CD4-positive, CD25-positive, alpha-beta regulatory T cell (primary cell): Measurements from ENCODE around the gene KCNE4. TPM values are rescaled to one million over a fixed set of nuclear protein-coding genes. Genes with fewer than 3 reads are reported as not detected.

Experiments used
- ATAC-seq, 2 donors: fragments of 150-1000 bp; cut with Tn5 transposase; one replicate each; pipeline ENCODE4 v1.10.0; 2021; ENCODE audit warnings: low read depth in 2 of 2, moderate number of reproducible peaks in 2 of 2, moderate library complexity in 1 of 2
- DNase-seq, 3 donors: peaks; one replicate each; pipeline versions ENCODE4 v3.0.0 to v3.0.0-alpha.2; 2012 to 2022; ENCODE audit warnings: mixed read lengths in 1 of 3
- H3K27ac ChIP-seq: one replicate; pipeline ENCODE4 v1.7.0; 2013; ENCODE audit warnings: mild to moderate bottlenecking, low read length; ENCODE audit not compliant: insufficient read depth, poor library complexity, severe bottlenecking
- H3K27me3 ChIP-seq: one replicate; pipeline ENCODE4 v1.7.0; 2013; ENCODE audit warnings: low read length; ENCODE audit not compliant: control insufficient read depth, insufficient read depth
- H3K36me3 ChIP-seq: one replicate; pipeline ENCODE4 v1.7.0; 2013; ENCODE audit warnings: mild to moderate bottlenecking, low read length, moderate library complexity; ENCODE audit not compliant: control insufficient read depth, insufficient read depth
- H3K4me1 ChIP-seq: 2 replicates; pipeline ENCODE4 v1.7.0; 2013; ENCODE audit warnings: mild to moderate bottlenecking, low read length; ENCODE audit not compliant: insufficient read depth, control insufficient read depth, poor library complexity, severe bottlenecking
- H3K4me3 ChIP-seq: one replicate; pipeline ENCODE4 v1.7.0; 2013; ENCODE audit warnings: low read depth, mild to moderate bottlenecking, low read length, moderate library complexity
- H3K9me3 ChIP-seq, 2 experiments: 1 replicate in 1 of 2; 2 replicates in 1 of 2; pipeline ENCODE4 v1.7.0; 2013; ENCODE audit warnings: low read length in 2 of 2, mild to moderate bottlenecking in 1 of 2, moderate library complexity in 1 of 2; ENCODE audit not compliant: control insufficient read depth in 2 of 2
- H3K27ac Mint-ChIP-seq, 3 donors: one replicate each; pipeline ENCODE4 v1.8.0; 2020 to 2022; ENCODE audit warnings: mild to moderate bottlenecking in 3 of 3, mixed read lengths in 3 of 3, moderate library complexity in 2 of 3
- H3K27me3 Mint-ChIP-seq: one replicate; pipeline ENCODE4 v1.8.0; 2022; ENCODE audit warnings: mild to moderate bottlenecking, mixed read lengths
- H3K36me3 Mint-ChIP-seq: one replicate; pipeline ENCODE4 v1.8.0; 2020; ENCODE audit warnings: mixed read lengths
- H3K4me1 Mint-ChIP-seq, 4 donors: one replicate each; pipeline ENCODE4 v1.8.0; 2020 to 2022; ENCODE audit warnings: mixed read lengths in 4 of 4, mild to moderate bottlenecking in 1 of 4
- H3K4me3 Mint-ChIP-seq, 4 donors: one replicate each; pipeline ENCODE4 v1.8.0; 2020 to 2022; ENCODE audit warnings: mild to moderate bottlenecking in 4 of 4, mixed read lengths in 4 of 4, moderate library complexity in 3 of 4
- H3K9me3 Mint-ChIP-seq, 7 donors: one replicate each; pipeline ENCODE4 v1.8.0; 2020 to 2022; ENCODE audit warnings: mixed read lengths in 7 of 7, mild to moderate bottlenecking in 3 of 7, moderate library complexity in 2 of 7
- polyA plus RNA-seq, 4 donors: library from polyadenylated mRNA; unstranded; fragments of 300-500 nt; fragmentation: Illumina TruSeq; gene quantifications; one replicate each; pipeline ENCODE4 v1.2.3, GENCODE V29; 2021
- total RNA-seq: library from RNA; stranded (reverse); gene quantifications from one replicate; pipeline ENCODE4 v1.2.3, GENCODE V29; 2022

The KCNE4 gene
- total and polyA plus RNA-seq, 5 donors from 2014 or later, result not detected

GRCh38 chr2:223049356-223049755 lies 2.6 kb upstream of the KCNE4 start:
- Mint-ChIP-seq H3K27ac (no peak overlapping the region), H3K4me1 (no peaks in the 10 kb centered on the region), H3K36me3 (no peaks in the 10 kb centered on the region), H3K9me3 (peaks cover 0 to 2% (median 0%) of the 10 kb centered on the region in 7 donors), H3K4me3 (no peak overlapping the region), H3K27me3 (no peaks in the 10 kb centered on the region)
- H3K27me3 ChIP-seq, result no peaks in the 10 kb centered on the region
- no peak for ATAC-seq
- H3K27ac ChIP-seq, result no peak overlapping the region
- H3K4me3 ChIP-seq, result no peak overlapping the region
- H3K36me3 ChIP-seq, result no peaks in the 10 kb centered on the region
- no peak for DNase-seq
- no peaks in the 10 kb centered on the region for H3K4me1 ChIP-seq
- no peaks in the 10 kb centered on the region for H3K9me3 ChIP-seq

- H3K9me3 Mint-ChIP-seq, result peaks cover 0 to 2% (median 0%) of the 10 kb centered on the region in 7 donors
- Histone ChIP-seq H3K4me1 (no peaks in the 10 kb centered on the region), H3K36me3 (no peaks in the 10 kb centered on the region), H3K27ac (no peak overlapping the region), H3K27me3 (no peaks in the 10 kb centered on the region), H3K4me3 (no peak overlapping the region), H3K9me3 (no peaks in the 10 kb centered on the region)
- no peaks in the 10 kb centered on the region for H3K27me3 Mint-ChIP-seq
- no peak overlapping the region for H3K4me3 Mint-ChIP-seq
- DNase-seq (no peak), ATAC-seq (no peak)
- no peak overlapping the region for H3K27ac Mint-ChIP-seq
- H3K4me1 Mint-ChIP-seq, result no peaks in the 10 kb centered on the region
- H3K36me3 Mint-ChIP-seq, result no peaks in the 10 kb centered on the region
Observed at GRCh38 chr2:223050188-223050587, 1.8 kb upstream of the KCNE4 start.

- H3K36me3 Mint-ChIP-seq, result no peaks in the 10 kb centered on the region
- H3K4me3 Mint-ChIP-seq, result no peak overlapping the region
- no peaks in the 10 kb centered on the region for H3K27me3 ChIP-seq
- ATAC-seq (no peak), DNase-seq (no peak)
- H3K4me1 ChIP-seq, result no peaks in the 10 kb centered on the region
- H3K27ac ChIP-seq, result no peak overlapping the region
- no peak overlapping the region for H3K27ac Mint-ChIP-seq
- no peaks in the 10 kb centered on the region for H3K4me1 Mint-ChIP-seq
- H3K9me3 Mint-ChIP-seq, result peaks cover 0 to 2% (median 0%) of the 10 kb centered on the region in 7 donors
- H3K36me3 ChIP-seq, result no peaks in the 10 kb centered on the region
- H3K9me3 ChIP-seq, result no peaks in the 10 kb centered on the region
- no peak overlapping the region for H3K4me3 ChIP-seq
- H3K27me3 Mint-ChIP-seq, result no peaks in the 10 kb centered on the region
Observed at GRCh38 chr2:223050900-223051504, 988 bp upstream of the KCNE4 start.

GRCh38 chr2:223052548-223053483 lies 826 bp downstream of the KCNE4 start:
- peaks cover under 1% of the 10 kb centered on the region for H3K27me3 Mint-ChIP-seq

GRCh38 chr2:223053484-223054192 lies 1.6 kb downstream of the KCNE4 start:
- no peak overlapping the region for H3K4me3 Mint-ChIP-seq
- no peak for ATAC-seq
- peaks cover 4% of the 10 kb centered on the region for H3K27me3 Mint-ChIP-seq
- H3K36me3 Mint-ChIP-seq, result no peaks in the 10 kb centered on the region
- Histone ChIP-seq H3K4me3 (no peak overlapping the region), H3K27me3 (no peaks in the 10 kb centered on the region), H3K36me3 (no peaks in the 10 kb centered on the region), H3K27ac (no peak overlapping the region), H3K9me3 (no peaks in the 10 kb centered on the region), H3K4me1 (no peaks in the 10 kb centered on the region)
- H3K4me1 Mint-ChIP-seq, result no peaks in the 10 kb centered on the region
- H3K27ac Mint-ChIP-seq, result no peak overlapping the region
- DNase-seq, result no peak
- peaks cover 0 to 2% (median 0%) of the 10 kb centered on the region in 7 donors for H3K9me3 Mint-ChIP-seq

More at GRCh38 chr2:223052548-223053483, 826 bp downstream of the KCNE4 start:
- Histone ChIP-seq H3K4me1 (no peaks in the 10 kb centered on the region), H3K27ac (no peak overlapping the region), H3K9me3 (no peaks in the 10 kb centered on the region), H3K27me3 (no peaks in the 10 kb centered on the region), H3K36me3 (no peaks in the 10 kb centered on the region), H3K4me3 (no peak overlapping the region)
- peaks cover 0 to 2% (median 0%) of the 10 kb centered on the region in 7 donors for H3K9me3 Mint-ChIP-seq
- no peak overlapping the region for H3K27ac Mint-ChIP-seq
- H3K36me3 Mint-ChIP-seq, result no peaks in the 10 kb centered on the region
- ATAC-seq, result no peak
- DNase-seq, result no peak
- H3K4me1 Mint-ChIP-seq, result no peaks in the 10 kb centered on the region
- H3K4me3 Mint-ChIP-seq, result peak overlapping the region in 1 of 4 donors; percentile 82

- H3K4me1 Mint-ChIP-seq, result no peaks in the 10 kb centered on the region
- Histone ChIP-seq H3K27me3 (no peaks in the 10 kb centered on the region), H3K4me3 (no peak overlapping the region), H3K36me3 (no peaks in the 10 kb centered on the region), H3K9me3 (no peaks in the 10 kb centered on the region), H3K4me1 (no peaks in the 10 kb centered on the region), H3K27ac (no peak overlapping the region)
- ATAC-seq (no peak), DNase-seq (no peak)
- H3K36me3 Mint-ChIP-seq, result no peaks in the 10 kb centered on the region
- no peak overlapping the region for H3K4me3 Mint-ChIP-seq
- H3K27ac Mint-ChIP-seq, result no peak overlapping the region
- H3K9me3 Mint-ChIP-seq, result peaks cover 0 to 2% (median 0%) of the 10 kb centered on the region in 7 donors
- H3K27me3 Mint-ChIP-seq, result peaks cover 4% of the 10 kb centered on the region
Observed at GRCh38 chr2:223054193-223054781, 2.3 kb downstream of the KCNE4 start.

- Mint-ChIP-seq H3K27me3 (peaks cover 4% of the 10 kb centered on the region), H3K4me3 (no peak overlapping the region), H3K36me3 (no peaks in the 10 kb centered on the region), H3K27ac (no peak overlapping the region), H3K4me1 (no peaks in the 10 kb centered on the region), H3K9me3 (peaks cover 0 to 2% (median 0%) of the 10 kb centered on the region in 7 donors)
- Histone ChIP-seq H3K4me1 (no peaks in the 10 kb centered on the region), H3K36me3 (no peaks in the 10 kb centered on the region), H3K27me3 (no peaks in the 10 kb centered on the region), H3K4me3 (no peak overlapping the region), H3K27ac (no peak overlapping the region), H3K9me3 (no peaks in the 10 kb centered on the region)
- ATAC-seq (no peak), DNase-seq (no peak)
Observed at GRCh38 chr2:223055140-223055539, 3.1 kb downstream of the KCNE4 start.
